Measurements from ENCODE around the gene NSG2.
A peak's percentile ranks its signal among the peaks of the same experiment; 100 is the strongest.
"Not testable (repeated sequence)": the region's sequence is repeated elsewhere in the genome, so short reads cannot be mapped to it uniquely, and the experiment has no call there.

The NSG2 gene

DNA sequence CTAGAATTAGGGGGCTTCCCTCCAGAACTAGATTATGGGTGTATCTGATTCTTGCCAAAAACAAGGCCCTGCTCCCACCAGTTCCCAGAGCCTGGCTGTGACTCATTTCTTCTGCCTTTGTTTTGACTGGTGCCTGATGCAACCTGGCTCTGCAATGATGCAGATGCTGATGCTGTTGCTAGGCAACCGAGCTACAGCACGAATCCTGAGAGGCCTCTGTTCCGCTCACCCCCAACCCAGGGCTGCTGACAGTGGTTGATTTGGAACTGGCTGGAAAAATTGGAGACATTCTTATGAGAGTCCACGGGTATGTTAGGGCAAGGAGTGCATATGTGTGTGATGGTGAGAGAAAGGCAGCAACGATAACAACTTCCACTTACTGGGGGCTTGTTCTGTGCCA, 100.3 kb downstream of the NSG2 start:
- no peak overlapping the region for H3K4me3 ChIP-seq (replicated peaks; ENCODE audit: low read depth, low read length)
- peak; percentile 4 for DNase-seq (ENCODE audit: extremely low read depth, low read depth)
- TF ChIP-seq, protein P1, sequence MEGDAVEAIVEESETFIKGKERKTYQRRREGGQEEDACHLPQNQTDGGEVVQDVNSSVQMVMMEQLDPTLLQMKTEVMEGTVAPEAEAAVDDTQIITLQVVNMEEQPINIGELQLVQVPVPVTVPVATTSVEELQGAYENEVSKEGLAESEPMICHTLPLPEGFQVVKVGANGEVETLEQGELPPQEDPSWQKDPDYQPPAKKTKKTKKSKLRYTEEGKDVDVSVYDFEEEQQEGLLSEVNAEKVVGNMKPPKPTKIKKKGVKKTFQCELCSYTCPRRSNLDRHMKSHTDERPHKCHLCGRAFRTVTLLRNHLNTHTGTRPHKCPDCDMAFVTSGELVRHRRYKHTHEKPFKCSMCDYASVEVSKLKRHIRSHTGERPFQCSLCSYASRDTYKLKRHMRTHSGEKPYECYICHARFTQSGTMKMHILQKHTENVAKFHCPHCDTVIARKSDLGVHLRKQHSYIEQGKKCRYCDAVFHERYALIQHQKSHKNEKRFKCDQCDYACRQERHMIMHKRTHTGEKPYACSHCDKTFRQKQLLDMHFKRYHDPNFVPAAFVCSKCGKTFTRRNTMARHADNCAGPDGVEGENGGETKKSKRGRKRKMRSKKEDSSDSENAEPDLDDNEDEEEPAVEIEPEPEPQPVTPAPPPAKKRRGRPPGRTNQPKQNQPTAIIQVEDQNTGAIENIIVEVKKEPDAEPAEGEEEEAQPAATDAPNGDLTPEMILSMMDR (IDR thresholded peaks at IDR 0.05; ENCODE audit: low read depth, low read length, missing control alignments) = no peak

DNA sequence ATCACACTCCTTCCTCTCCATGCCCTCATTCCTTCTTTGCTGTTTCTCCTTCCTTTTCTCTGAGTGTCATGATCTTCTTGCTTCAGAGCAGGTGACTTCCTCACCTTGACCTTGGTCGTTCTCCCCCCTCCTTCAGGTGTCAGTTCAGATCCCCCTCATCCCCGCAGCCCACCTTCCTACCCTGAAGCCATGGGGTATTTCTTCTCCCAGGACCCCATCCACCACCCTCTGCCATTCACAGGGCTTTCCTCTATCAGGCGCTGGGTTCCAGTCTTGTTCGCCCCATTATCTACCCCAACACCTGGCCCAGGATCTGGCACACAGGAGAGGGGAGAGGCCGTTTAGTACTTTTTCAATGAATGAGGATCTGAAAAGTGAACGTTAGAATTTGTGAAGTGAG, 101.0 kb downstream of the NSG2 start:
- DNase-seq (ENCODE audit: extremely low read depth, low read depth) = no peak
- H3K4me3 ChIP-seq (replicated peaks; ENCODE audit: low read depth, low read length) = no peak overlapping the region
- TF ChIP-seq, protein P1 (IDR thresholded peaks at IDR 0.05; ENCODE audit: low read depth, low read length, missing control alignments) = no peak

DNA sequence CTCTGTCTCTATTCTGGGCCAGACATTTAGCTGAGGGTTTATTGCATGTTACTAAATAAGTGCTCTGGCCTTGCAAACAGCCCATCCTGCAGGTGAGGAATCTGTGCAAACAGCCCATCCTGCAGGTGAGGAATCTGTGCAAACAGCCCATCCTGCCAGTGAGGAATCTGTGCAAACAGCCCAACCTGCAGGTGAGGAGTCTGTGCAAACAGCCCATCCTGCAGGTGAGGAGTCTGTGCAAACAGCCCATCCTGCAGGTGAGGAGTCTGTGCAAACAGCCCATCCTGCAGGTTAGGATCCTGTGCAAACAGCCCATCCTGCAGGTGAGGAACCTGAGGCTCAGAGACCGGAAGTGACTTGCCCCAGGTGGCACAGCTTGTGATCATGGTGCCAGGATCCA, 101.5 kb downstream of the NSG2 start:
- H3K4me3 ChIP-seq (replicated peaks; ENCODE audit: low read depth, low read length); DNase-seq (ENCODE audit: extremely low read depth, low read depth): not testable (repeated sequence)

DNA sequence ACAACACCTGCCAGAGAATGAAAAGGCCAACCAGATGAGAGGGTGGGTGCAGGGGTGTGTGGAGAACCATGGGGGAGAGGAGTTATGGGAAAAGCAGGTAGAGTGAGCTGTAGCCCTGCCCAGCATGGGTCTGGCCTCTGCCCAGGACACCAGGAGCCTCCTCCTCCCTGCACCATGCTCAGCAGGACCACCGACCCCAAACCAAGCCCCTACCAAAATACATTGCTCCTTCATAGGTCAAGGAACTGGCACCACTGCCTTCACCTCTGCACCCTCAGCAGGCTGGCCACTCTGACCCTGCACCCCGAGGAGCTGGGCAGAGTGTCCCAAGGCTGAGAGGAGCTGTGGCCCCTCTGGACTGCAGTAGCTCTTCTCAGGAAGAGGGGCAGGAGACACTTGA, 102.0 kb downstream of the NSG2 start:
- DNase-seq (ENCODE audit: extremely low read depth, low read depth) = no peak
- H3K4me3 ChIP-seq (replicated peaks; ENCODE audit: low read depth, low read length) = no peak overlapping the region
- TF ChIP-seq, protein P1 (IDR thresholded peaks at IDR 0.05; ENCODE audit: low read depth, low read length, missing control alignments) = no peak

DNA sequence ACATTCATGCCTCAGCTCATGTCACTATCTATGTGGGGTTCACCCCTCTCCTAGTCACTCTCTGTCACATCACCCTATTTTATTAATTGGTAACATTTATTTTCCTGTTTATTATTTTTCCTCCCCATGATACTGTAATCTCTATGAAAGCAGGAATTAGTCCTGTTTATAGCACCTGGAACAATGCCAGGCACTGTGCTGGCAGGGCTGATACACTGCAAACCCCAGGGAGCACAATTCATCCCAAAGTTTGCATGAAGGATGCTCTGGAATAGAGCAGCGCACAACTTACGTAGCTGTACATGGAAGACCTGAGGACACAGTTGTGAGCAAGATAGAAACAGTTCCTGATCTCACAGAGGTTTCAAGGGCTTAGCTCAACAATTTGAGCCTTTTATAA, 103.2 kb downstream of the NSG2 start:
- TF ChIP-seq, protein P1 (IDR thresholded peaks at IDR 0.05; ENCODE audit: low read depth, low read length, missing control alignments) = no peak
- no peak for DNase-seq (ENCODE audit: extremely low read depth, low read depth)
- H3K4me3 ChIP-seq (replicated peaks; ENCODE audit: low read depth, low read length) = no peak overlapping the region

DNA sequence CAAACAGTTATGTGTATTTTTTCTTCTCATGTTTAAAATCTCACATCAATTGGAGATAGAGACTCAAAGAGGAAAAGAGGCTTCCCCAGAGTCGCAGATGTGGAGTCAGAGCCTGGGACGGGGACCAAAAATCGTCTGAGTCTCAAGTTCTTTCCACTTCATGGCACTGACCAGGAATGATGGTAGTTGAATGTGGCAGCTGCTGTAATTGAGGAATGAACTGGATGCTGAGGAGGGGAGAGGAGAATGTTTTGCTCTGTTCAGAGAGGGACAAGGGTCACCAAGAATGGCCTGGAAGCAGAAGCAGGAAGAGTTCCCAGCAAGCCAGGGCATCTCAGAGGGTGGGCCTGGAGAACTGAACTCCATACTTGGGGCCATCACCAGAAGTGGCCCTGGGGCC, 103.9 kb downstream of the NSG2 start:
- no peak for DNase-seq (ENCODE audit: extremely low read depth, low read depth)
- H3K4me3 ChIP-seq (replicated peaks; ENCODE audit: low read depth, low read length) = no peak overlapping the region
- TF ChIP-seq, protein P1 (IDR thresholded peaks at IDR 0.05; ENCODE audit: low read depth, low read length, missing control alignments) = no peak

DNA sequence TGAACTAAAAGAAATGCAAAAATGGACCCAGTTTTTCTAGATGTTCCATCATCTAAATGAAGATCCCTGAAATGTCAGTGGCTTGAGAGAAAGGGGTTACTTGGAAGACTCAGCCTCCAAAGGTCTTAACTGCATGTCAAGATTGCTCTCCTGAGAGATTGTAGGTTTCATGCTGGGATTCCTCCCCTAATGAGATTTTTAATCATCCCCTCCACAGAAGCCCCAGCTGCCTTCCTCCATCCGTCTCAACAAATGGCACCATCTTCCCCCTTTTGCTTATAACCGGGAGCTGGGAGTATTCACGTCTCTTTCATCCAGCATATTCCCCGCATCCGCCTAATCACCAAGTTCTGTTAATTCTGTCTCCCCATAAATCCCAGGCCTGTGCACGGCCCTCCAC, 104.5 kb downstream of the NSG2 start:
- TF ChIP-seq, protein P1 (IDR thresholded peaks at IDR 0.05; ENCODE audit: low read depth, low read length, missing control alignments) = no peak
- H3K4me3 ChIP-seq (replicated peaks; ENCODE audit: low read depth, low read length) = no peak overlapping the region
- no peak for DNase-seq (ENCODE audit: extremely low read depth, low read depth)
